Measurements from ENCODE around the gene PHOX2A.

PHOX2A gene

DNA sequence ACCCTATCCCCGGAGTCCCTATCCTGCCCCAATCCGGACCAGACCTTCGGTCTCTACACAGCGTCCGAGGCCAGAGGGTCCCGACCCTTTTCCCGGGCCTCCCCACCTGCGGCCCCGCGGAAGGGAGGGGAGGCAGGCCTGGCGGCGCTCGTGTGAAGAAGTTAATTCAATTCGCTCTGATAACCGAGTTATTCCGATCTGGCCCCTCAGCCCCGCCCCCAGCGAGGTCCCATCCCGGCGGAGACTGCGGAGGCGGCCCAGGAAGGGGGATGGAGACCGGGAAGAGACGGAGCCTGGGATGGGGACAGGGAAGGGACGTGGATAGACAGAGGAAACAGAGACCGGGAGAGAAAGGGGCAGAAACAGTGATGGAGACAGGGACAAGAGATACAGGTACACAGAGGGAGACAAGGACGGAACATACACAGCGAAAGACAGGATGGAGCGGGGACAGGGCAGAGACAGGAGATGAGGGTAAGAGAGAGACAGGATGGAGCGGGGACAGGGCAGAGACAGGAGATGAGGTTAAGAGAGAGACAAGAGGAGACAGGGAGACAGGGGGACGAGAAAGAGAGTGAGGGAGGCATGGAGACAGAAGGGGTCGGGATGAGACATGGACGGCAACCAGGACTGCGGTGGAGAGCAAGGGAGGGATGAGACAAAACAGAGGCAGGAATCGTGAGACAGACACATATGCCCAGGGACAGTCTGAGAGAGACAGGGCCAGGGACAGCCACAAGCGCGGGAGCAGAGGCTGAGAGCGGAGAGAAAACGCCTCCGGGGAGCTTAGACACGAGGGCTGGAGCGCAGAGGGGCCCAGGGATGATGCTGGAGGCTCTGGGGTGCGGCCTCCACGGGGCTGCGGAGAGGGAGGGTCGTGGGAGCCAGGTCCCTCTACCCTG is 636 bp upstream of the PHOX2A start:
- DNase-seq (ENCODE audit: low read depth, low spot score): no peak
- 0 out of 2 replicates have a peak overlapping the region, but pooled peaks have one; percentile 15 for H3K4me3 ChIP-seq (ENCODE audit: low read depth, low read length)
- no peak for TF ChIP-seq CTCF (IDR thresholded peaks at IDR 0.05; ENCODE audit: insufficient read depth, low read length, missing control alignments)
- CTCF ChIA-PET: interaction anchor here (3.1 to 6.8 kb wide), 3 partner anchors 8 to 187 kb away, joined by 12 to 44 read pairs (median 15); no protein-coding TSS in a partner anchor
- POLR2A ChIA-PET: no interaction called here

DNA sequence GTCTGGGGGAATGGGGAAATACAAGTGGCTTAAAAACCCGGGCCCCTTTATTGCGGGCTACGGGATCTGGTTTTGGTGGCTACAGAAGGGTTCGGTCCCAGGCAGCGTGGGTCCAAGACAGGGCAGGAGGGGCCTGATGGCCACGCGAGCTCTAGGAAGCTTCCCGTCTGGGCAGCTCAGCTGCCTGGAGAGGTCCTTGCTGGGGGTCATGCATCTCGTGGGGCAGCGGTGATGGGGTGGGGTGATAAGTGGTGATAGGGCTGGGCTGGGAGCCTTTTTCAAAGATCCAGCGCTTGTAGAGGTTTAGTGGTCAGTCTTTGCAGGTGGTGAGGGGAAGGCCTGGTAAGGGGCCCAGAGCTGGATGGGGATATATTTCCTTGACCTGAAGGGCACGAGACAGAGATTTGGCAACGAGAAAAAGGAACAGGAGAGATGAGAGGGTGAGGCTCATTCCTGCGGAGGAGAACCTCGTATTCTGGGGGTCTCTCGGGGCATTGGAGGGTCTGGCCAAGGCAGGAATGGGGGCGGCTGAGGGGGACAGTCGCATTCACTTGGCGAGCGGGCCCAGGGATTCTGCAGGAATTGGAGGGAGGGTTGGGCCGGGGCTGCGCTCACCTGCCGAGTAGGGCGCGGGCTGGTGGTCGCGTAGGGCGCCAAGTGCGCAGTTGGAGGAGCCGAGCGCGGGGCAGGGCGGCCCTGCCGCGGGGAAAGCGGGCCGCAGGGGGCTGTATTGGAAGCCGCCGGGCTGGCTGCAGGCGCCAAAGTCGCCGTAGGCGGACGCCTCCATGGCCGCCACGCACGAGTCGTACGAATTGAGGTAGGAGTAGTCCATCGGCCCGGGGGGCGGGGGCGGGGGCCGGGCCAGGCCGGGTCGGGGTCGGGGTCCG is 560 bp downstream of the PHOX2A start:
- no peak overlapping the region for H3K4me3 ChIP-seq (ENCODE audit: low read depth, low read length)
- TF ChIP-seq CTCF (IDR thresholded peaks at IDR 0.05; ENCODE audit: insufficient read depth, low read length, missing control alignments): no peak
- ChIA-PET CTCF (interaction anchor here (1.2 to 6.8 kb wide), 2 partner anchors 109 to 188 kb away, joined by 3 to 44 read pairs; no protein-coding TSS in a partner anchor), POLR2A (no interaction called here)
- no peak for DNase-seq (ENCODE audit: low read depth, low spot score)

DNA sequence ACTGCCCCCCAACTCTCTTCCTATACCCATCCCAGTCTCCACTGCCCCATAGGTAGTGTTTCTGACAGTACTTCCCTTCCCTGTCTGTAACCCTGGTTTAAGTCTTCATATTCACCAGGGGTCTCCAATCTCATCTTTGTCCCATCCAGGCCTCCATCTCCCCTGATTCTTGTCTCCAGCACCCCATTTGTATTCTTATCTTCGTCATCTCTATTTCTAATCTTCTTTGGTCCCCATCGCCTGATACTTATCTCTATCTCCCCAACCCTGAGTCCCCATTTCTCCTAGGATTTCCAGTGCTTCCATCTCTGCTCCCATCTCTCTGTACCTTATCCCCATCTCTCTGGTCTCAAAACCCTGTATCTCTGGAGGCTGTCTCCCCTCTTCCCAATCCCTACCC is 1.8 kb downstream of the PHOX2A start:
- DNase-seq (ENCODE audit: low read depth, low spot score): no peak
- TF ChIP-seq CTCF (IDR thresholded peaks at IDR 0.05; ENCODE audit: insufficient read depth, low read length, missing control alignments): no peak
- ChIA-PET POLR2A (no interaction called here), CTCF (interaction anchor here (1.2 to 6.8 kb wide), 2 partner anchors 111 to 189 kb away, joined by 3 to 44 read pairs; no protein-coding TSS in a partner anchor)
- H3K4me3 ChIP-seq (ENCODE audit: low read depth, low read length): no peak overlapping the region

GRCh38 chr11:72241291-72241781 is 2.6 kb downstream of the PHOX2A start:
- H3K4me3 ChIP-seq (ENCODE audit: low read depth, low read length): no peak overlapping the region
- no peak for DNase-seq (ENCODE audit: low read depth, low spot score)
- POLR2A ChIA-PET: interaction anchor here (0.6 to 1.4 kb wide), 4 partner anchors 8 to 190 kb away, joined by 3 to 6 read pairs (median 4); partner anchors contain the start of gene INPPL1
- CTCF ChIA-PET: interaction anchor here (0.7 to 6.8 kb wide), 6 partner anchors 112 to 264 kb away, joined by 3 to 44 read pairs (median 4); no protein-coding TSS in a partner anchor
- no peak for TF ChIP-seq CTCF (IDR thresholded peaks at IDR 0.05; ENCODE audit: insufficient read depth, low read length, missing control alignments)

DNA sequence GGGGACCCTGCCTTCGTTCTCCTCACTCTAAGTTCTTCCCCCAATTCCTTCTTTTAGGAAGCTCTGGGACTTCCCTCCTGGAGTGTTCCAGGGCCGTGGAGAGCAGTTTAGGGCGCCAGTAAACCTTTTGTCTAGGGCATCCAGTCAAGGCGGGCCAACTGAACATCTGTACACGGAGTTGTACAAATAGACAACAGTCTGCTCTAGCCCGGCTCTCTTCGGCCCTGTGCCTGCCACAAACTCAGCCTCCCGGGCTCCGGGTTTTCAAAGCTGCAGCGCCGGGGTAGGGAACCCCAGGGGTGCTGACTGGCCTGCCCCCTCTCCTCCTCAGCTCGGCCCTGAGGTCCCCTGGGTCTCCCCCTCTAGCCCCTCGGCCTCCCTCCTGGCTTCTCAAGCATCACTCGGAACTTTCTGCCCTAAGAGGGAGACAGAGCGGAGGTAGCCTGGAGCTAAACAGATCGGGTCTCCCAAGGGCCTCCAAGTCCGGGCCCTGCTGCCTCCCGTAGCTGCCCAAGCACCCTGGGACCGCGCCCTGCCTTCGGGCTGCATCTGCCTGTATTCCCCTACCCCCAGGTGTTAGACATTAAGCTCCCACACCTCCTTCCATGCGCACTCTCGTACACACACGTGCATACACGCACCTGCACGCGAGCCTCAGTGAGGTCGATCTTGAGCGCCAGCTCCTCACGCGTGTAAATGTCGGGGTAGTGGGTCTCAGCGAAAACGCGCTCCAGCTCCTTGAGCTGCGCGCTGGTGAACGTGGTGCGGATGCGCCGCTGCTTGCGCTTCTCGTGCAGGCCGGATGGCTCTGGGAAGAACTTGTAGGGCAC is 3.3 kb downstream of the PHOX2A start:
- ChIA-PET CTCF (interaction anchor here (0.7 to 6.8 kb wide), 11 partner anchors 10 to 263 kb away, joined by 3 to 44 read pairs (median 4); no protein-coding TSS in a partner anchor), POLR2A (interaction anchor here (0.6 to 1.4 kb wide), 4 partner anchors 8 to 190 kb away, joined by 3 to 6 read pairs (median 4); partner anchors contain the start of gene INPPL1)
- TF ChIP-seq CTCF (IDR thresholded peaks at IDR 0.05; ENCODE audit: insufficient read depth, low read length, missing control alignments): no peak
- DNase-seq (ENCODE audit: low read depth, low spot score): no peak
- peak overlapping the region; percentile 38; the same call in 1 of the 2 replicates for H3K4me3 ChIP-seq (ENCODE audit: low read depth, low read length)
